ENCODE data around the gene ASB3. TPM values are rescaled to one million over a fixed set of nuclear protein-coding genes. Genes with fewer than 3 reads are reported as not detected.

ASB3 gene
- total and polyA plus RNA-seq, 9 of the 15 experiments (the other 6 are each of a cell fraction or from before 2014, with no cell fraction given): 13.6 to 35.3 (median 18.7) TPM

- TF ChIP-seq ZNF444 (CRISPR knock-in tag; IDR thresholded peaks at IDR 0.05): no peak
- TF ChIP-seq CCAR2 (IDR thresholded peaks at IDR 0.05; ENCODE audit: low read depth, low read length): no peak
- TF ChIP-seq ZNF184 (CRISPR knock-in tag; IDR thresholded peaks at IDR 0.05): no peak
- TF ChIP-seq ZNF512 (tag; IDR thresholded peaks at IDR 0.05): no peak
- no peak for TF ChIP-seq FOXM1 (IDR thresholded peaks at IDR 0.05; ENCODE audit: low read depth)
- TF ChIP-seq FOXM1 (CRISPR knock-in tag; IDR thresholded peaks at IDR 0.05; ENCODE audit: low read depth): no peak
- TF ChIP-seq MITF (IDR thresholded peaks at IDR 0.05): no peak
- TF ChIP-seq ATF3 (IDR thresholded peaks at IDR 0.05): no peak
- TF ChIP-seq ATF3 (CRISPR knock-in tag; conservative IDR thresholded peaks at IDR 0.05): no peak
- no peak for TF ChIP-seq XRCC3 (IDR thresholded peaks at IDR 0.05)
- no peak for TF ChIP-seq MAZ (CRISPR knock-in tag; conservative IDR thresholded peaks at IDR 0.05 in 1 of 2, IDR thresholded peaks at IDR 0.05 in 1 of 2)
- no peak for TF ChIP-seq NCOA4 (IDR thresholded peaks at IDR 0.05; ENCODE audit: partially characterized antibody)
- no peak for TF ChIP-seq ZSCAN32 (CRISPR knock-in tag; IDR thresholded peaks at IDR 0.05)
- TF ChIP-seq ZNF239 (CRISPR knock-in tag; IDR thresholded peaks at IDR 0.05): no peak
- TF ChIP-seq ZNF655 (CRISPR knock-in tag; IDR thresholded peaks at IDR 0.05): no peak
- TF ChIP-seq PATZ1 (CRISPR knock-in tag; IDR thresholded peaks at IDR 0.05; ENCODE audit: borderline replicate concordance): no peak; the same call in 1 of the 2 replicates
- TF ChIP-seq CBX2 (IDR thresholded peaks at IDR 0.05; ENCODE audit: insufficient read depth, low read length, poor library complexity, severe bottlenecking): no peak
- TF ChIP-seq ZNF311 (CRISPR knock-in tag; IDR thresholded peaks at IDR 0.05): no peak
- TF ChIP-seq E2F1 (CRISPR knock-in tag; IDR thresholded peaks at IDR 0.05): no peak
These were observed 19.1 kb downstream of the ASB3 start, which contains the start of gene CHAC2 (continued) for GRCh38 chr2:53767405-53768241.
